Right lobe of liver (tissue), 4 donors: ENCODE measurements around the gene PSMD6.

Experiments
- CTCF ChIP-seq, 4 donors: fragments of 200-600 bp in 3 of 4; fragments of 450-650 bp in 1 of 4; IDR thresholded peaks; one replicate each; pipeline versions ENCODE4 v1.5.1 to v1.8.0; 2016 to 2022; ENCODE audit warnings: antibody characterized with exemption in 4 of 4, mild to moderate bottlenecking in 2 of 4
- POLR2A ChIP-seq: fragments of 450-650 bp; IDR thresholded peaks from one replicate; pipeline ENCODE4 v1.6.1; 2017; ENCODE audit warnings: antibody characterized with exemption, mild to moderate bottlenecking
- donor health status: DM: no; HTN: no; CAD: no.
- donor health status: DM: no; HTN: no; CAD: no.
- donor health status: DM: no; HTN: yes; CAD: no.

GRCh38 chr3:64030741-64031140 is 7.4 kb upstream of the PSMD6 start:
- TF ChIP-seq CTCF (IDR thresholded peaks at IDR 0.05) (peak; percentile 85 to 89 (median 86)), POLR2A (no peak)
